ENCODE results near the gene STING1.
"Not testable (repeated sequence)": the region's sequence is repeated elsewhere in the genome, so short reads cannot be mapped to it uniquely, and the experiment has no call there.

STING1 gene

DNA sequence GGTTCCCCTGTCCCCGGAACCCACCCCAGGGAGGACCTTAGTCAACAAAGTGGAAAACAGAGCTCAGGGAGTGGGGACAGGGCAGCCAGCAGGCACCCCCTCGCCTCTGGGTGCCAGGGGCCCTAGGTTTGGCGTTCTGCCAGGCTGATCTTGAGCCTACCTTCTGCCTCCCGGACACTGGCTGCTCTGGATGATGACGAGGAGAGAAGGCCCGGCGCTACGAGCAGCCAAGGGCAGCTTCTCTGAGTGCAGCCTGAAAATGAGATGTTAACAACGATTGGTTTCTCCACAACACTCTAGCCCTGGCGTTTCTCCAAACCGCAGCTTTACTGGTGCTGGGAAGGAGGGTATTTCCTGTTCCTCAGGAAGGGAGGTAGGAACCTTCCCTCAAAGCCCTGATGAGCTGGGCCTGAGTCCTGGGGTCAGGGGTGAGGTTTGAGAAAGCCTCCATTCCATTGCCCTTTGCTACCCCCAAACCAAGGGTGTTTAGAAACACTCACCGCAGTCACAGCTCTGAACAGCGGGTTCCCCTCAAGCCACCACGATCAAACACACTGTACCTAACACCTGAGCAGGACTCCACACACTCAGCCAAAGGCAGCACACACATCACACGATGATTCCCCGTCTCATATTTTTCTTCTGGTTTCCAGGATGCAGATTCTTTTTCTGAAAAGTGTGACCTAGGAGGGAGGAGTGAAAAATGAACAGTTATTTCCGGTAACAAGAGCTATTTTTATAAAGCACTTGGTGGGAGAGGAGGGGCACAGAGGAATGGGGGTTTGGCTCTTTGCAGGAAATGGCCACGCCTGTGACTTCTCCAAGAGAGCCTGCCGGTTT is at the start of gene STING1:
Gene STING1, minus strand, starts transcription at position 709 of the 840 bp plus-strand sequence. CDS start 1,054 bp downstream, outside the sequence.
- no peak for DNase-seq
- in situ Hi-C loops (cut with HindIII; ENCODE audit: low pct_ligation_motif_present, low pct_unique_long_range_greater_than_20kb, low sequenced_read_pairs) = no loop called here

GRCh38 chr5:139531772-139532169 is 49.2 kb upstream of the STING1 start:
- DNase-seq = no peak
- in situ Hi-C loops (cut with HindIII; ENCODE audit: low pct_ligation_motif_present, low pct_unique_long_range_greater_than_20kb, low sequenced_read_pairs) = no loop called here

- in situ Hi-C loops (cut with HindIII; ENCODE audit: low pct_ligation_motif_present, low pct_unique_long_range_greater_than_20kb, low sequenced_read_pairs); DNase-seq: not testable (repeated sequence)
Measured at GRCh38 chr5:139530079-139530478, 47.5 kb upstream of the STING1 start.

- in situ Hi-C loops (cut with HindIII; ENCODE audit: low pct_ligation_motif_present, low pct_unique_long_range_greater_than_20kb, low sequenced_read_pairs); DNase-seq: not testable (repeated sequence)
Measured at GRCh38 chr5:139528695-139529094, 46.1 kb upstream of the STING1 start.

GRCh38 chr5:139527896-139528467 is 45.4 kb upstream of the STING1 start:
- in situ Hi-C loops (cut with HindIII; ENCODE audit: low pct_ligation_motif_present, low pct_unique_long_range_greater_than_20kb, low sequenced_read_pairs) = not testable (repeated sequence)

GRCh38 chr5:139527090-139527470 is 44.5 kb upstream of the STING1 start:
- in situ Hi-C loops (cut with HindIII; ENCODE audit: low pct_ligation_motif_present, low pct_unique_long_range_greater_than_20kb, low sequenced_read_pairs); DNase-seq: not testable (repeated sequence)

More at GRCh38 chr5:139527896-139528467, 45.4 kb upstream of the STING1 start:
- DNase-seq = not testable (repeated sequence)

DNA sequence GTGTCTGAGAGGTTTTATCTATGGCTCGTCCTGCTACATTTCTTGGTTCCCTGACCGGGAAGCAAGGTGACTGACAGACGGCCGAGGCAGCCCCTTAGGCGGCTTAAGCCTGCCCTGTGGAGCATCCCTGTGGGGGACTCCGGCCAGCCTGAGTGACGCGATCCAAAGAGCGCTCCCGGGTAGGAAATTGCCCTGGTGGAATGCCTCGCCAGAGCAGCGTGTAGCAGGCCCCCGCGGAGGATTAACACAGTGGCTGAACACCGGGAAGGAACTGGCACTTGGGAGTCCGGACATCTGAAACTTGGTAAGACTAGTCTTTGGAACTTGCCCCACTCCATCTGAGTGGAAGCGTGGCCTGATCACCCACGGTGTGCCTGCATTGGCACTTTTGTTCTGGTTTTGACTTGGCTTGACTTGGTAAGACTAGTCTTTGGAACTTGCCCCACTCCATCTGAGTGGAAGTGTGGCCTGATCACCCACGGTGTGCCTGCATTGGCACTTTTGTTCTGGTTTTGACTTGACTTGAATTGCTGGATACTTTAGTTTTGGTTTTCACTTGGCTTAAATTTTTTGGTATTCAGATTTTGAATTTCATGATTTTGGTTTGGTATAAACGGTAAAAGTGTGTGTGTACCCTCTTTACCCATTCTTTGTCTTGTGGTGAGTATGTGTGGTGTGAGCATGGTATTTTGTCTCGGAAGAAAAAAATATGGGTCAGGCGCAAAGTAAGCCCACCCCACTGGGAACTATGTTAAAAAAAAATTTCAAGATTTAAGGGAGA is 43.9 kb upstream of the STING1 start:
- DNase-seq; in situ Hi-C loops (cut with HindIII; ENCODE audit: low pct_ligation_motif_present, low pct_unique_long_range_greater_than_20kb, low sequenced_read_pairs): not testable (repeated sequence)

- DNase-seq; in situ Hi-C loops (cut with HindIII; ENCODE audit: low pct_ligation_motif_present, low pct_unique_long_range_greater_than_20kb, low sequenced_read_pairs): not testable (repeated sequence)
Measured at GRCh38 chr5:139525586-139526308, 43.2 kb upstream of the STING1 start.

- in situ Hi-C loops (cut with HindIII; ENCODE audit: low pct_ligation_motif_present, low pct_unique_long_range_greater_than_20kb, low sequenced_read_pairs) = no loop called here
Measured at GRCh38 chr5:139524940-139525585, 42.5 kb upstream of the STING1 start.

GRCh38 chr5:139524446-139524845 is 41.9 kb upstream of the STING1 start:
- in situ Hi-C loops (cut with HindIII; ENCODE audit: low pct_ligation_motif_present, low pct_unique_long_range_greater_than_20kb, low sequenced_read_pairs) = no loop called here
- DNase-seq = no peak

More at GRCh38 chr5:139524940-139525585, 42.5 kb upstream of the STING1 start:
- DNase-seq = no peak

DNA sequence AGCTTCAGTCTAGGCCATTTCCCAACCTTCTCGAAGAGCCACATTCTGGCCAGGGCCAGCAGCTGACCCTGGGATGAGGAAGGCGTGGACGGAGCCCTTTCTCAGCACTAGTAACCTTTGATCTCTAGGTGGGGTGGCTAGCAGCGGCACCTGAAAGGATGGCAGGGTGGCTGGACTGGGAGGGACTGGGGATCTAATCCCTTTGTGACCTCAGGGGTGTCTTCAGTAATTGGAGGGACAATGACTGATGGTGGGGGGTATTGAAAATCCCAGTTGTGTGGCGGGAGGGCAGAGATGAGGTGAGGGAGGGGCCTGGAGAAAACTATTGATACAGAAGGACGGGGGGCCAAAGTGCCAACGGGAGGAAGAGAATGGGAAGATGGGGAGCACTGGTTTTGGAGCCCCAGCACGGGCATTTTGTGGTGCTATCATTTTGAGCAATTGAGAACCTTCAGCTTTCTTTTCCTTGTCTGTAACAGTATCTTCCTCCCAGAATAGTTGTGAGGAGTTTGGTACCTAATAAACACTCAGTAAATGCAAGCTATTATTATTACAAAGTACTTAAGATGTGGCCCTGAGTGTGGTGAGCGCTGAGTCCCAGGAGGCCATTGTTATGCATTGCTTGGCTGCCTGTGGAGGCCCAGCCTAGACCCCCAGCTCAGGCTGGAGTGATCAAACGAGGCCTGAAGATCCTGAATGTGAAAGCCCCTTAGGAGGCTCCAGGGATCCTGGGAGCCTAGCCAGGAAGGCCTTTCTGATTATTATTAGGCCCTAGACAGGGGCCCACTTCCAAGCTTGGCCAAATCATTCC is 41.3 kb upstream of the STING1 start:
- in situ Hi-C loops (cut with HindIII; ENCODE audit: low pct_ligation_motif_present, low pct_unique_long_range_greater_than_20kb, low sequenced_read_pairs) = no loop called here
- no peak for DNase-seq

GRCh38 chr5:139517683-139518564 is 35.4 kb upstream of the STING1 start:
- DNase-seq = peak; percentile 82
- in situ Hi-C loops (cut with HindIII; ENCODE audit: low pct_ligation_motif_present, low pct_unique_long_range_greater_than_20kb, low sequenced_read_pairs) = no loop called here

- DNase-seq = no peak
- in situ Hi-C loops (cut with HindIII; ENCODE audit: low pct_ligation_motif_present, low pct_unique_long_range_greater_than_20kb, low sequenced_read_pairs) = no loop called here
Measured at GRCh38 chr5:139514486-139514856, 31.9 kb upstream of the STING1 start.

DNA sequence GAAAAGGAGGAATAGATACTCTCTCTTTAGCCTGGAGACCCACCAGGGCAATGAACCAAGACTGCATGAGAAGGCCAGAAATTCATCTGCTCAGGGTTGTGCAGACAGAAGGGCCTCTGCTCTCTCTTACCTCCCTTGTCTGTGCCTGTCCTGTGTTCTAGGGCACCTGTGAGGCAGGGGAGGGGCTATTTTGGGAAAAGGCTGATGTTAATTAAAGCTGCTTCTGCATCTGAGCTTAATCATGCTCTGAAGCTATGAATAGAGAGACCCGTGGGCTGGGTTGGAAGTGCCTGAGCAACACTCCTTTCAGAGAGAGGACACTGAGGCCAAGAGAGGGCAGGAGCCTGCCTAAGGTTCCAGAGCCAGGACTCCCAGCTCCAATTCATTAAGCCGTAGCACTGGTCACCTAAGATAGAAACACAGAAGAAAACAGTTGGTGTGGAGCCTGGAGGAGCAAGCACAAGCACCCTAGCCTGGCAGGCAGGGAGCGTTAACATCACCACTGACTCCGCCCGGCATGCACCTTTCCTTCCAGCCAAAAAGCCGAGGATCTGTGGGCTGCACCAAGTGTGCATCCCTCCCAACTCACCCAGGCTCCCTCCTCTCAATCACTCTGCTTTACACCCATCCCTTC is 31.4 kb upstream of the STING1 start:
- no peak for DNase-seq
- in situ Hi-C loops (cut with HindIII; ENCODE audit: low pct_ligation_motif_present, low pct_unique_long_range_greater_than_20kb, low sequenced_read_pairs) = no loop called here

DNA sequence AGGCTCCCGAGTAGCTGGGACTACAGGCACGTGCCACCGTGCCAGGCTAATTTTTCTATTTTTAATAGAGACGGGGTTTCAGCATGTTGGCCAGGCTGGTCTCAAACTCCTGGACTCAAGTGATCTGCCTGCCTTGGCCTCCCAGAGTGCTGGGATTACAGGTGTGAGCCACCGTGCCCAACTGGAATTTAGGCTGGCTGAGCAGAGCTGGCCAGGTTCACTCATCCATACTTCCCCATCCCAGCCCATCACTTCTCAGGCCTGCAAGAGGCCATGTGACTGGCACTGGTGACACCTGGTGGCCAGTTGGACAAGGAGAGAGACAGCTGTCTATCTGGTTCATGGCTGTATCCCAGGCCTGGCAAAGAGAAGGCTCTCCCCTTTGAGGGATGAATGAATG is 30.9 kb upstream of the STING1 start:
- in situ Hi-C loops (cut with HindIII; ENCODE audit: low pct_ligation_motif_present, low pct_unique_long_range_greater_than_20kb, low sequenced_read_pairs) = not testable (repeated sequence)
- peak; percentile 79 for DNase-seq

- in situ Hi-C loops (cut with HindIII; ENCODE audit: low pct_ligation_motif_present, low pct_unique_long_range_greater_than_20kb, low sequenced_read_pairs) = no loop called here
- DNase-seq = no peak
Measured at GRCh38 chr5:139512786-139513390, 30.3 kb upstream of the STING1 start.
